Tibial artery (tissue), 4 donors: ENCODE data around the gene RPRD1A.

Experiments
- DNase-seq, 2 donors: peaks; one replicate each; pipeline ENCODE4 v3.0.0-alpha.2; 2019
- H3K27ac ChIP-seq, 2 donors: fragments of 200-600 bp; sonication (generic) in 1 of 2; 1 replicate in 1 of 2; 2 replicates in 1 of 2; pipeline ENCODE4 v1.5.1; 2018 to 2019; ENCODE audit warnings: mild to moderate bottlenecking in 1 of 2
- H3K27me3 ChIP-seq, 2 donors: fragments of 200-600 bp; sonication (generic) in 1 of 2; one replicate each; pipeline versions ENCODE4 v1.5.1 to v1.6.0; 2016 to 2019
- H3K36me3 ChIP-seq, 3 donors: fragments of 200-600 bp; sonication (generic) in 2 of 3; one replicate each; pipeline ENCODE4 v1.5.1; 2016 to 2019; ENCODE audit warnings: mild to moderate bottlenecking in 2 of 3
- H3K4me1 ChIP-seq, 4 donors: fragments of 200-600 bp; sonication (generic) in 2 of 4; 1 replicate in 3 of 4; 2 replicates in 1 of 4; pipeline ENCODE4 v1.5.1; 2016 to 2019
- H3K4me3 ChIP-seq, 2 donors: fragments of 200-600 bp; sonication (generic) in 1 of 2; 1 replicate in 1 of 2; 2 replicates in 1 of 2; pipeline ENCODE4 v1.5.1; 2018 to 2019; ENCODE audit warnings: mild to moderate bottlenecking in 2 of 2
- H3K9me3 ChIP-seq, 3 donors: fragments of 200-600 bp; sonication (generic) in 1 of 3; one replicate each; pipeline ENCODE4 v1.5.1; 2016 to 2019
- intact Hi-C: fragments of 100-400 bp; cut with DNase I; formaldehyde crosslinking; loops from one replicate; pipeline ENCODE4 v1.15.0; 2023; ENCODE audit warnings: low total_unique reads
- TF ChIP-seq, protein P1 (sequence below), 2 experiments: fragments of 200-600 bp in 1 of 2; fragments of 450-650 bp in 1 of 2; IDR thresholded peaks; one replicate each; pipeline ENCODE4 v1.5.1; 2017 to 2019; ENCODE audit warnings: antibody characterized with exemption in 2 of 2, mild to moderate bottlenecking in 1 of 2, moderate library complexity in 1 of 2

Gene RPRD1A

GRCh38 chr18:36108601-36109000 is 41.2 kb upstream of the RPRD1A start:
- TF ChIP-seq, protein P1, sequence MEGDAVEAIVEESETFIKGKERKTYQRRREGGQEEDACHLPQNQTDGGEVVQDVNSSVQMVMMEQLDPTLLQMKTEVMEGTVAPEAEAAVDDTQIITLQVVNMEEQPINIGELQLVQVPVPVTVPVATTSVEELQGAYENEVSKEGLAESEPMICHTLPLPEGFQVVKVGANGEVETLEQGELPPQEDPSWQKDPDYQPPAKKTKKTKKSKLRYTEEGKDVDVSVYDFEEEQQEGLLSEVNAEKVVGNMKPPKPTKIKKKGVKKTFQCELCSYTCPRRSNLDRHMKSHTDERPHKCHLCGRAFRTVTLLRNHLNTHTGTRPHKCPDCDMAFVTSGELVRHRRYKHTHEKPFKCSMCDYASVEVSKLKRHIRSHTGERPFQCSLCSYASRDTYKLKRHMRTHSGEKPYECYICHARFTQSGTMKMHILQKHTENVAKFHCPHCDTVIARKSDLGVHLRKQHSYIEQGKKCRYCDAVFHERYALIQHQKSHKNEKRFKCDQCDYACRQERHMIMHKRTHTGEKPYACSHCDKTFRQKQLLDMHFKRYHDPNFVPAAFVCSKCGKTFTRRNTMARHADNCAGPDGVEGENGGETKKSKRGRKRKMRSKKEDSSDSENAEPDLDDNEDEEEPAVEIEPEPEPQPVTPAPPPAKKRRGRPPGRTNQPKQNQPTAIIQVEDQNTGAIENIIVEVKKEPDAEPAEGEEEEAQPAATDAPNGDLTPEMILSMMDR (IDR thresholded peaks at IDR 0.05): no peak
- Histone ChIP-seq H3K4me3 (no peak overlapping the region), H3K36me3 (peaks cover 32 to 52% (median 37%) of the 10 kb centered on the region in 3 donors), H3K9me3 (no peaks in the 10 kb centered on the region), H3K4me1 (no peaks in the 10 kb centered on the region), H3K27ac (no peak overlapping the region), H3K27me3 (no peaks in the 10 kb centered on the region)
- intact Hi-C loops: no loop called here
- no peak for DNase-seq

- H3K4me3 ChIP-seq: no peak overlapping the region
- H3K4me1 ChIP-seq: no peaks in the 10 kb centered on the region
- TF ChIP-seq, protein P1 (IDR thresholded peaks at IDR 0.05): no peak
- intact Hi-C loops: no loop called here
- peaks cover 28 to 48% (median 33%) of the 10 kb centered on the region in 3 donors for H3K36me3 ChIP-seq
- no peaks in the 10 kb centered on the region for H3K27me3 ChIP-seq
- H3K27ac ChIP-seq: no peak overlapping the region
- DNase-seq: no peak
- H3K9me3 ChIP-seq: no peaks in the 10 kb centered on the region
Measured at GRCh38 chr18:36108196-36108595, 40.8 kb upstream of the RPRD1A start.

DNA sequence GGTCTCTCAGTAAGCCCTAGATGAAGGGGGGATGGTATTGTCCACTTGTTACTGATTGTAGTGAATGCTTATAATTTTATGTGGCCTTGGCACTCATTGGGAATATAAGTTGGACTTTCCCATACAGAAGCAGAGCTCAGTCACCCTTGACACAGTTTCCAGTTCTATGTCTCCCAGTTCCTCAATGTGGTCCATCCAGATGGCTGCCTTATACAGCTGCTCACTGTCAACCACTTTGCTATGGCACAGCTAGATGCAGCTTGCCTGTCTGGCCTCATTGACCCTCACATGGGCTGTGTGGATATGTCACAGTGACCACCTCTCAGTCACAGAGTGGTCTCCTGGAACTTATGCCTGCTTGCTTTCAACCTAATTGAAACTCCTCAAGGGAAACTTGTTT is 40.1 kb upstream of the RPRD1A start:
- no peaks in the 10 kb centered on the region for H3K9me3 ChIP-seq
- TF ChIP-seq, protein P1 (IDR thresholded peaks at IDR 0.05): no peak
- no peaks in the 10 kb centered on the region for H3K4me1 ChIP-seq
- intact Hi-C loops: no loop called here
- no peaks in the 10 kb centered on the region for H3K27me3 ChIP-seq
- no peak overlapping the region for H3K4me3 ChIP-seq
- H3K27ac ChIP-seq: no peak overlapping the region
- peaks cover 22 to 41% (median 26%) of the 10 kb centered on the region in 3 donors for H3K36me3 ChIP-seq
- DNase-seq: no peak

DNA sequence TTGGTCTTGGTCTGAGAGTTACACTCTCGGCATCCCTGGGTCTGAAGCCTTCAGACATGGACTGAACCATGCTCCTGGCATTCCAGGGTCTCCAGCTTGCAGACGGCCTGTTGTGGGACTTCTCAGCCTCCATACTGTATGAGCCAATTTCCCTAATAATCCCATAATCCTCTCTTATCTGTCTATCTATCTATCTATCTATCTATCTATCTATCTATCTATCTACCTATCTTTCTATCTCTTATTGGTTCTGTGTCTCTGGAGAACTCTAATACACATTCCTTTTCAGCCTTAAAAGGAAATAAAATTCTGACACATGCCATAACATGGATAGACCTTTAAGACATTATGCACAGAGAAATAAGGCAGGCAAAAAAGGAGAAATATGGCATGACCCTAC is 37.4 kb upstream of the RPRD1A start:
- Histone ChIP-seq H3K4me3 (no peak overlapping the region), H3K36me3 (peaks cover 0 to 14% (median 6%) of the 10 kb centered on the region in 3 donors), H3K9me3 (peaks cover 0 to 7% (median 0%) of the 10 kb centered on the region in 3 donors), H3K27ac (no peak overlapping the region), H3K27me3 (peaks cover 0 to 3% of the 10 kb centered on the region in 2 donors), H3K4me1 (no peaks in the 10 kb centered on the region)
- TF ChIP-seq, protein P1 (IDR thresholded peaks at IDR 0.05): no peak
- intact Hi-C loops: no loop called here
- DNase-seq: no peak

GRCh38 chr18:36101943-36102342 is 34.6 kb upstream of the RPRD1A start:
- H3K27me3 ChIP-seq: peaks cover 0 to 3% of the 10 kb centered on the region in 2 donors
- H3K27ac ChIP-seq: no peak overlapping the region
- H3K4me1 ChIP-seq: no peaks in the 10 kb centered on the region
- H3K9me3 ChIP-seq: peaks cover 0 to 7% (median 0%) of the 10 kb centered on the region in 3 donors
- H3K4me3 ChIP-seq: no peak overlapping the region
- DNase-seq: no peak
- H3K36me3 ChIP-seq: no peaks in the 10 kb centered on the region
- TF ChIP-seq, protein P1 (IDR thresholded peaks at IDR 0.05): no peak
- intact Hi-C loops: no loop called here

GRCh38 chr18:36099311-36099710 is 32.0 kb upstream of the RPRD1A start:
- Histone ChIP-seq H3K27ac (no peak overlapping the region), H3K4me3 (no peak overlapping the region), H3K27me3 (peaks cover 0 to 3% of the 10 kb centered on the region in 2 donors), H3K4me1 (no peaks in the 10 kb centered on the region), H3K9me3 (peaks cover 0 to 7% (median 0%) of the 10 kb centered on the region in 3 donors), H3K36me3 (no peaks in the 10 kb centered on the region)
- TF ChIP-seq, protein P1 (IDR thresholded peaks at IDR 0.05): no peak
- DNase-seq: no peak
- intact Hi-C loops: no loop called here
